H9 (cell line): Measurements from ENCODE around the gene COL4A1. TPM values are rescaled to one million over a fixed set of nuclear protein-coding genes. Genes with fewer than 3 reads are reported as not detected.

Experiments
- DNase-seq: peaks from one replicate; pipeline ENCODE4 v3.0.0-alpha.2; 2017
- H2AFZ ChIP-seq: one replicate; pipeline ENCODE4 v1.6.1; 2013; ENCODE audit warnings: mild to moderate bottlenecking, low read length, control low read depth, moderate library complexity
- H2AK5ac ChIP-seq: 2 replicates; pipeline ENCODE4 v1.6.1; 2013; ENCODE audit warnings: low read length, control low read depth, mixed read lengths; ENCODE audit not compliant: insufficient read length
- H2BK120ac ChIP-seq: one replicate; pipeline ENCODE4 v1.6.1; 2013; ENCODE audit warnings: low read depth, mild to moderate bottlenecking, low read length, control low read depth, inconsistent platforms; ENCODE audit not compliant: poor library complexity, severe bottlenecking
- H2BK12ac ChIP-seq: 2 replicates; pipeline ENCODE4 v1.6.1; 2013; ENCODE audit warnings: low read length, control low read depth, mixed read lengths, low read depth; ENCODE audit not compliant: insufficient read length
- H2BK15ac ChIP-seq: 2 replicates; pipeline ENCODE4 v1.6.1; 2013; ENCODE audit warnings: low read depth, low read length, control low read depth
- H2BK20ac ChIP-seq: one replicate; pipeline ENCODE4 v1.6.1; 2013; ENCODE audit warnings: low read depth, mild to moderate bottlenecking, low read length, control low read depth, inconsistent platforms; ENCODE audit not compliant: poor library complexity, severe bottlenecking
- H2BK5ac ChIP-seq: 2 replicates; pipeline ENCODE4 v1.6.1; 2013; ENCODE audit warnings: low read length, control low read depth, mixed read lengths; ENCODE audit not compliant: insufficient read length
- H3K14ac ChIP-seq: 2 replicates; pipeline ENCODE4 v1.6.1; 2013; ENCODE audit warnings: low read length, control low read depth; ENCODE audit not compliant: insufficient read depth
- H3K18ac ChIP-seq: 2 replicates; pipeline ENCODE4 v1.6.1; 2013; ENCODE audit warnings: low read depth, mild to moderate bottlenecking, mixed read lengths, low read length, control low read depth; ENCODE audit not compliant: insufficient read length
- H3K23ac ChIP-seq: 2 replicates; pipeline ENCODE4 v1.6.1; 2013; ENCODE audit warnings: low read length, control low read depth, mixed read lengths, low read depth; ENCODE audit not compliant: insufficient read length
- H3K23me2 ChIP-seq: 2 replicates; pipeline ENCODE4 v1.6.1; 2013; ENCODE audit warnings: low read depth, mild to moderate bottlenecking, mixed read lengths, low read length, control low read depth; ENCODE audit not compliant: insufficient read length, poor library complexity, severe bottlenecking
- H3K27ac ChIP-seq: 2 replicates; pipeline ENCODE4 v1.5.1; 2013; ENCODE audit warnings: low read length, control low read depth, mixed read lengths, low read depth; ENCODE audit not compliant: insufficient read length
- H3K27me3 ChIP-seq: 2 replicates; pipeline ENCODE4 v1.6.1; 2013; ENCODE audit warnings: low read length, control low read depth, inconsistent platforms; ENCODE audit not compliant: insufficient read depth
- H3K4ac ChIP-seq: 2 replicates; pipeline ENCODE4 v1.6.1; 2013; ENCODE audit warnings: low read depth, mild to moderate bottlenecking, control low read depth, inconsistent platforms, low read length, moderate library complexity
- H3K4me1 ChIP-seq: 2 replicates; pipeline ENCODE4 v1.6.1; 2013; ENCODE audit warnings: low read length, control low read depth, inconsistent platforms; ENCODE audit not compliant: insufficient read depth
- H3K4me2 ChIP-seq: 2 replicates; pipeline ENCODE4 v1.6.1; 2013; ENCODE audit warnings: low read length, control low read depth, mixed read lengths; ENCODE audit not compliant: insufficient read length, insufficient read depth
- H3K56ac ChIP-seq: 2 replicates; pipeline ENCODE4 v1.6.1; 2013; ENCODE audit warnings: low read depth, mild to moderate bottlenecking, mixed read lengths, low read length, control low read depth; ENCODE audit not compliant: insufficient read length
- H3K79me1 ChIP-seq: 2 replicates; pipeline ENCODE4 v1.6.1; 2013; ENCODE audit warnings: low read depth, mild to moderate bottlenecking, moderate library complexity, low read length, control low read depth, inconsistent platforms; ENCODE audit not compliant: insufficient read depth, poor library complexity, severe bottlenecking
- H3K79me2 ChIP-seq: 2 replicates; pipeline ENCODE4 v1.6.1; 2013; ENCODE audit warnings: low read length, control low read depth, inconsistent platforms; ENCODE audit not compliant: insufficient read depth
- H3K9ac ChIP-seq: 2 replicates; pipeline ENCODE4 v1.6.1; 2013; ENCODE audit warnings: low read length, control low read depth, mixed read lengths; ENCODE audit not compliant: insufficient read length; ENCODE audit errors: extremely low read depth
- H3K9me3 ChIP-seq: one replicate; pipeline ENCODE4 v1.6.1; 2013; ENCODE audit warnings: low read depth, low read length, inconsistent platforms; ENCODE audit not compliant: control insufficient read depth
- H3T11ph ChIP-seq: one replicate; pipeline ENCODE4 v1.6.1; 2013; ENCODE audit warnings: mild to moderate bottlenecking, low read length, control low read depth, inconsistent platforms
- H4K20me1 ChIP-seq: one replicate; pipeline ENCODE4 v1.6.1; 2013; ENCODE audit not compliant: control insufficient read depth, insufficient read length, insufficient read depth
- H4K5ac ChIP-seq: 2 replicates; pipeline ENCODE4 v1.6.1; 2013; ENCODE audit warnings: low read depth, mild to moderate bottlenecking, mixed read lengths, low read length, control low read depth; ENCODE audit not compliant: insufficient read length
- H4K8ac ChIP-seq: replicated peaks from 2 replicates; pipeline ENCODE4 v1.6.1; 2013; ENCODE audit warnings: low read length, control low read depth, mixed read lengths, low read depth; ENCODE audit not compliant: insufficient read length
- H4K91ac ChIP-seq: 2 replicates; pipeline ENCODE4 v1.6.1; 2013; ENCODE audit warnings: low read depth, mild to moderate bottlenecking, moderate library complexity, mixed read lengths, low read length, control low read depth; ENCODE audit not compliant: insufficient read length
- H3K27ac Mint-ChIP-seq, 3 experiments: 2 replicates in 2 of 3; 3 replicates in 1 of 3; pipeline ENCODE4 v1.8.0; 2020 to 2021; ENCODE audit warnings: mixed read lengths in 3 of 3, mild to moderate bottlenecking in 1 of 3, moderate library complexity in 1 of 3
- H3K27me3 Mint-ChIP-seq: 2 replicates; pipeline ENCODE4 v1.8.0; 2021; ENCODE audit warnings: low read depth, mild to moderate bottlenecking, moderate library complexity, mixed read lengths
- H3K36me3 Mint-ChIP-seq, 3 experiments: 2 replicates in 2 of 3; 3 replicates in 1 of 3; pipeline ENCODE4 v1.8.0; 2020 to 2021; ENCODE audit warnings: low read depth in 3 of 3, mixed read lengths in 3 of 3; ENCODE audit not compliant: insufficient read depth in 1 of 3
- H3K4me1 Mint-ChIP-seq, 2 experiments: 2 replicates each; pipeline ENCODE4 v1.8.0; 2020; ENCODE audit warnings: mixed read lengths in 2 of 2
- H3K4me3 Mint-ChIP-seq, 2 experiments: 2 replicates in 1 of 2; 3 replicates in 1 of 2; pipeline ENCODE4 v1.8.0; 2020 to 2021; ENCODE audit warnings: mild to moderate bottlenecking in 2 of 2, mixed read lengths in 2 of 2, moderate library complexity in 1 of 2
- H3K9me3 Mint-ChIP-seq, 2 experiments: 2 replicates in 1 of 2; 3 replicates in 1 of 2; pipeline ENCODE4 v1.8.0; 2020; ENCODE audit warnings: mild to moderate bottlenecking in 2 of 2, mixed read lengths in 2 of 2, moderate library complexity in 1 of 2
- CTCF ChIP-seq: fragments of 200-600 bp; sonication (generic); conservative IDR thresholded peaks from 3 replicates; pipeline ENCODE4 v1.8.0; 2021; ENCODE audit warnings: antibody characterized with exemption, mild to moderate bottlenecking
- WGBS: extraction: QIAGEN DNeasy Blood & Tissue Kit; methylation state at CpG from one replicate; pipeline ENCODE4 v1.1.7; 2013; ENCODE audit warnings: missing lambda C conversion rate, low lambda C conversion rate, mixed read lengths; ENCODE audit not compliant: insufficient read length; ENCODE audit errors: extremely low coverage; 5-methylcytosine and 5-hydroxymethylcytosine counted together
- total RNA-seq: library from RNA; stranded (reverse); gene quantifications from 2 replicates; pipeline ENCODE4 v1.2.1, GENCODE V29; 2021

COL4A1 gene
- total RNA-seq, 1 experiment from 2014 or later = 73.1 TPM

DNA sequence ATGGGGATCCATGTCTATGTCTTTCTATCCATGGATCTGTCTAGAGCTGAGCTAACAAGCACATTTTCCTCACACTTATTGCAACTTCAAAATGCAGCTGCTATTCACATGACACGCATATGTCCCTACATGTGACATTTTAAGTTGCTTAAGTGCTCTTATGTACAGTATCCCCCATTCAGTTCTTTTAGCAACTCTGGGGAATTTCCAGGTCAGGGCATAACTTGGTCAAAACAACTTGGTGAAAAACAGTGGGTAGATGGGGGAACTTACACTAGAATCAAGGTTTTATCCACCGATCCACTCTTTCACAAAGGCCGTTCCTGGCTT is 73.0 kb downstream of the COL4A1 start:
- Histone ChIP-seq H3K79me1 (no peaks in the 10 kb centered on the region), H3K18ac (no peak overlapping the region), H4K5ac (no peak overlapping the region), H2BK5ac (no peak overlapping the region), H2BK15ac (no peak overlapping the region), H2BK12ac (no peak overlapping the region), H2AK5ac (no peak overlapping the region), H4K20me1 (no peaks in the 10 kb centered on the region), H3K27ac (no peak overlapping the region), H3K9me3 (no peaks in the 10 kb centered on the region), H3K27me3 (no peaks in the 10 kb centered on the region), H3K4me2 (no peak overlapping the region), H3K23me2 (no peaks in the 10 kb centered on the region), H3K4ac (no peak overlapping the region), H2AFZ (no peak overlapping the region), H4K8ac (no peak overlapping the region), H4K91ac (no peak overlapping the region), H2BK20ac (no peak overlapping the region), H3K79me2 (no peaks in the 10 kb centered on the region), H3T11ph (no peak overlapping the region), H3K56ac (no peak overlapping the region), H2BK120ac (no peak overlapping the region), H3K9ac (no peak overlapping the region), H3K14ac (no peak overlapping the region), H3K4me1 (no peaks in the 10 kb centered on the region; the same call in 1 of the 2 replicates), H3K23ac (no peak overlapping the region)
- no peak for DNase-seq
- no peaks in the 10 kb centered on the region for H3K36me3 Mint-ChIP-seq
- H3K4me3 Mint-ChIP-seq = no peak overlapping the region
- no peaks in the 10 kb centered on the region for H3K27me3 Mint-ChIP-seq
- no peak for TF ChIP-seq CTCF
- peaks cover 0 to 10% of the 10 kb centered on the region in 2 experiments; a peak in 2 of 4 replicates for H3K4me1 Mint-ChIP-seq
- H3K27ac Mint-ChIP-seq = no peak overlapping the region
- no CpG with 5 or more reads among the region's 3 CpGs for WGBS
- no peaks in the 10 kb centered on the region for H3K9me3 Mint-ChIP-seq
